Testis (tissue), 2 donors: ENCODE data around the gene UNC50.

ENCODE experiments used
- CTCF ChIP-seq, 3 experiments: fragments of 450-650 bp in 2 of 3; fragments of 200-600 bp in 1 of 3; sonication (generic) in 1 of 3; IDR thresholded peaks; one replicate each; pipeline ENCODE4 v1.5.1; 2016 to 2019; ENCODE audit warnings: antibody characterized with exemption in 3 of 3, mild to moderate bottlenecking in 2 of 3, moderate library complexity in 1 of 3
- POLR2A ChIP-seq: fragments of 450-650 bp; IDR thresholded peaks from one replicate; pipeline ENCODE4 v1.6.1; 2017; ENCODE audit warnings: antibody characterized with exemption, mild to moderate bottlenecking, moderate library complexity

DNA sequence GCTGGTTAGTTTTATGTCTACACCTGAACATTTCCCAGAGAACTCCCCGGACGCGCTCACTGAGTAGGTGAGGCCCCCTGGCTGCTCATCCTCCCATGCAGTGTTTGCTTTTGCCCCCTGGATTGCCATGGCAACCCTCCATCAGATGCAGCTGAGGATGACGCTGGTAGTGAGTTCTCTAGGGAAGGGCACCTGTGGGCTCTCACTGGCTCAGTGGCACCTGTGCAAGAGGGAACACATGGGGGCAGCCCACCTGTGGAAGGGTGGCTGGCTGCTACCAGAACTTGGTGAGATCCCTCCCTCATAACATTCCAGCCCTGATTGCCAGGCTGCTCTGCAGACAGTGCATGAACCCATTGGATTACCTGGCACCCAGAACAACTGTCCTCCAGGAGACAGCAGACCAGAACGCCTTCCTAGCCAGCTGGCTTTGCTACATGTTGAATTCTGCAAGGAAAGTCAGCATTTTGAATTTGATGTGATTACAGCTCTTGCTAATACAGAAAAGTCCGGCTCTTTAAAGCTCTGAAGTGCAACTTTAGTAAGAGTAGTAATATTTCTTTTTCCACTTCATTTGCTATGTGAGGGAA, 21.7 kb upstream of the UNC50 start:
- TF ChIP-seq CTCF (IDR thresholded peaks at IDR 0.05) (no peak), POLR2A (no peak)
